ENCODE results near the gene TMCO6.
A peak's percentile ranks its signal among the peaks of the same experiment; 100 is the strongest.

The TMCO6 gene

GRCh38 chr5:140673187-140673976 lies 34.1 kb downstream of the TMCO6 start, which contains the start of gene DND1:
DND1 (minus strand) TSS chr5:140673576; CDS start chr5:140673542, 34 bp downstream.
- DNase-seq (ENCODE audit: low read depth) = no peak

DNA sequence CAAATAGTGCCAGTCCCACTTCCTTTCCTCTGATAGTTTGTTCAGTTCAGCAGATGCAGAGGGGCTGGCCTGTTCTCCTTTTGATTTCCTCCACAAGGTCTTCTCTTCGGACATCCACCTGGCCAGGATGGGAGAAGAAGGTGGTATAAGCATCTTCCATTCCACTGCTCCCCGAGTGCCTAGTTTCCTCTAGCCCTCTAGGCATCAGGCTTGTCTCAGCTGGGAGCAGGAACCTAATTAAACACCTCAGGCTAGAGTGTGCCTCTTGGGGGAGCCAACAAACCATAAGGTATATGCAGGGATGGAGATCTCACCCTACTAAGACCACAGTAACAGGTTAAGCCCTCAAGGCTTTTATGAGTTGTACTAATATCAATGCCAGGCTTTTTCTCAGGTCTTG lies 35.0 kb downstream of the TMCO6 start:
- no peak for DNase-seq (ENCODE audit: low read depth)

GRCh38 chr5:140674629-140675028 lies 35.4 kb downstream of the TMCO6 start:
- no peak for DNase-seq (ENCODE audit: low read depth)

GRCh38 chr5:140677947-140678346 lies 38.7 kb downstream of the TMCO6 start:
- no peak for DNase-seq (ENCODE audit: low read depth)

- no peak for DNase-seq (ENCODE audit: low read depth)
Observed at GRCh38 chr5:140678993-140679392, 39.7 kb downstream of the TMCO6 start.

GRCh38 chr5:140690376-140690932 lies 51.2 kb downstream of the TMCO6 start:
- DNase-seq (ENCODE audit: low read depth) = no peak

DNA sequence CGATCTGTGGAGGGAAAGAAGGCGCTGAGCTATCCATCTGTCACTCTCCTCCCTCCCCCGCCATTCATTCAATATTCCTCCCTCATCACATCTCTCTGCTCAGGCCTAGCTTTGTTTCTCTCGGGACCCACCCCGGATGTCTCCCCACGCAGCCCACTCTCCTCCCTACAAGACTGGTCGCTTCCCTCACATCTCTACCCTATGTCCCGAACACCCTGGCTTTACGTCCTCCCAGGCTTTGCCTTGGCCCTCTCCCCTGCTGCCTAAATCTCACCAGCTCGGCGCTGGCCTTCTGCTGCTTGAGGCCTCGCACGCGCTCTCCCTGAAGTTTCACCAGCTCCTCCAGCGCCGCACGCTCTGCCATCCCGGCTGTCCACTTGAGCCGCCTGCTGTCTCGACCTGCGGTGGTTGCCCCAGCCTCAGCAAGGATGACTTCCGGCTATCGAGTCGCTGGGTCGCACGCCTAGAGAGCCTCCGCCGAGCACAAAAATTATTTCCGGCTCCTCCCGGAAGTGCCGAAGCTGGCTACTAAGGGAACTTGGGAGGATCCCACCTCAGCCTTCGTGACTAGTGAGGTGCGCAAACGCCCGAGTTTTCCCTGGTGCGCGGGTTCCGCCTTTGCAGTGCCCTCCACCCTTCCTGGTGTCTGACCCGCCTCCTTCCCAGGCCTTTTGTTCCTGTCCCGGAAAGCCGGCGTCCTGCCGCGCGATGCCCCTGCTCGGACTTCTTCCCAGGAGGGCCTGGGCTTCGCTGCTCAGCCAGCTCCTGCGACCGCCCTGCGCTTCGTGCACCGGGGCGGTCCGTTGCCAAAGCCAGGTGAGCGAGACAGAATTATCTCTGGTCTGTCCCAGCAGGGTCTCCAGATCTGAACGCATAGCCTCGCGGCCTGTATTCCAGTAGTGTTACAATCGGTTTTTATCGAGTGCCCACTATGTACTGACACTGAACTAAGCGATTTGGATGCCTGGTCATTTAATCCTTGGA lies 52.0 kb downstream of the TMCO6 start, which contains the start of the genes HARS1 and HARS2:
Gene HARS1 (minus strand): TSS at position 430 of the 984 bp plus-strand sequence. CDS start 66 bp downstream, at position 364.
Gene HARS2 (plus strand): TSS at position 515 of the 984 bp plus-strand sequence. CDS start 194 bp downstream, at position 709.
- peak; percentile 91 for DNase-seq (ENCODE audit: low read depth)

GRCh38 chr5:140694276-140694675 lies 55.0 kb downstream of the TMCO6 start:
- DNase-seq (ENCODE audit: low read depth) = no peak

All from HS-5 (cell line).